GM12891 (cell line): Measurements from ENCODE around the gene RBM41.
"Not testable (repeated sequence)": the region's sequence is repeated elsewhere in the genome, so short reads cannot be mapped to it uniquely, and the experiment has no call there.

Experiments
- PAX5 ChIP-seq: IDR thresholded peaks from 2 replicates; pipeline ENCODE4 v1.6.1; 2011; ENCODE audit warnings: low read length, moderate library complexity, mild to moderate bottlenecking; ENCODE audit not compliant: insufficient read depth, severe bottlenecking
- POLR2A ChIP-seq: IDR thresholded peaks from 2 replicates; pipeline ENCODE4 v1.6.1; 2011; ENCODE audit warnings: low read depth, low read length, control low read depth
- POLR2AphosphoS5 ChIP-seq: IDR thresholded peaks from 2 replicates; pipeline ENCODE4 v1.6.1; 2011; ENCODE audit warnings: low read depth, low read length, control low read depth
- POU2F2 ChIP-seq: IDR thresholded peaks from 2 replicates; pipeline ENCODE4 v1.6.1; 2011; ENCODE audit warnings: low read depth, mild to moderate bottlenecking, control low read depth, low read length, moderate library complexity
- SPI1 ChIP-seq: IDR thresholded peaks from 2 replicates; pipeline ENCODE4 v1.6.1; 2011; ENCODE audit warnings: low read depth, low read length, control low read depth
- TAF1 ChIP-seq: IDR thresholded peaks from 2 replicates; pipeline ENCODE4 v1.6.1; 2011; ENCODE audit warnings: low read depth, low read length, control low read depth

DNA sequence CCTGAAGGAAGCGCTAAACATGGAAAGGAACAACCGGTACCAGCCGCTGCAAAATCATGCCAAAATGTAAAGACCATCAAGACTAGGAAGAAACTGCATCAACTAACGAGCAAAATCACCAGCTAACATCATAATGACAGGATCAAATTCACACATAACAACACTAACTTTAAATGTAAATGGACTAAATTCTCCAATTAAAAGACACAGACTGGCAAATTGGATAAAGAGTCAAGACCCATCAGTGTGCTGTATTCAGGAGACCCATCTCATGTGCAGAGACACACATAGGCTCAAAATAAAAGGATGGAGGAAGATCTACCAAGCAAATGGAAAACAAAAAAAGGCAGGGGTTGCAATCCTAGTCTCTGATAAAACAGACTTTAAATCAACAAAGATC, 39.0 kb upstream of the RBM41 start:
- TF ChIP-seq POLR2AphosphoS5, TAF1, POLR2A, SPI1, POU2F2, PAX5: not testable (repeated sequence)
